SIG-M5 treated with dmso at 0.1 percent for 504 hours (cell line): ENCODE data around the gene ZNF532.
"Not testable (repeated sequence)": the region's sequence is repeated elsewhere in the genome, so short reads cannot be mapped to it uniquely, and the experiment has no call there.

Experiments
- DNase-seq: peaks from one replicate; lab custom pipeline; 2025; ENCODE audit not compliant: unreplicated experiment; lab: John Stamatoyannopoulos, UW

The ZNF532 gene

DNA sequence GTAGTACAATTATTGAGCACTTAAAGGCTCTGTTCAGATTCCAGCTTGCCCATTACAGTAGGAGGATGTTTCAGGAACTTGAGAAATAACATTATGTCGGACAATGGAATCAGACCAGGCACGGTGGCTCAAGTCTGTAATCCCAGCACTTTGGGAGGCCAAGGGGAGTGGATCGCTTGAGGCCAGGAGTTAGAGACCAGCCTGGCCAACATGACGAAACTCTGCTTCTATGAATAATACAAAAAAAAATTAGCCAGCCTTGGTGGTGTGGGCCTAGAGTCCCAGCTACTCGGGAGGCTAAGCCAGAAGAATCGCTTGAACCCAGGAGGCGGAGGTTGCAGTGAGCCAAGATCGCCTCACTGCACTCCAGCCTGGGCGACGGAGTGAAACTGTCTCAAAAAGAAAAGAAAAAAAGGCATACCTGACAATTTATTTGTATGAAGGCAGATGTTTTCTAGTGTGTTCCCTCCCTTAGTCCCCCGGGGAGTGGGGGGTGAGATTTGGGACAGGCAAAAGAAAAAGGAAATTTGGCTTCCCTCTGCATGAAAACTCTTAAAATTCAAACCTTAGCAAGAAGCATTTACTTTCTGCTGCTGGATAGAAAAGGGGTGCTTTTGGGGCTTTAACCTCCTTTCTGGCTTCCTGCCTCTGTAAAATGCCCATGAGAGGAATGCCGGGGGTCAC, 13.7 kb upstream of the ZNF532 start:
- DNase-seq: no peak

DNA sequence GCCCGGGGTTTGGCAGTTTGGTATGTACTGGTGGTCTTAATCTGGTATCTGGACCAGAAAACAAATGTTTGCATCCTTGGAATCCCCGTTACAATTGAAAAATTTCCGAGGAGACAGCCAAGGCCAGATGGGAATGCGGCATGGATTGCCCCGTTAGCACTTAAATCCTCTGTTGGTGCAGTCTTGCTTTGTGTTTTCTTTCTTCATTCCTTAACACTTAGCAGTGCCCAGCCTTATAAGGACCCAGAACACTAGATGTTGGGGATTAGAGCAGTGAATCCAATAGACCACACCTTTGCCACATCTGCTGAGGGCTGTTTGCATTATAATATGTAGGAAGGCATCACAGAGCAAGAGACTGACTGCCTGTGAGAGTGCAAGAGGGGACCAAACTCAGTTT, 12.8 kb upstream of the ZNF532 start:
- DNase-seq: no peak

DNA sequence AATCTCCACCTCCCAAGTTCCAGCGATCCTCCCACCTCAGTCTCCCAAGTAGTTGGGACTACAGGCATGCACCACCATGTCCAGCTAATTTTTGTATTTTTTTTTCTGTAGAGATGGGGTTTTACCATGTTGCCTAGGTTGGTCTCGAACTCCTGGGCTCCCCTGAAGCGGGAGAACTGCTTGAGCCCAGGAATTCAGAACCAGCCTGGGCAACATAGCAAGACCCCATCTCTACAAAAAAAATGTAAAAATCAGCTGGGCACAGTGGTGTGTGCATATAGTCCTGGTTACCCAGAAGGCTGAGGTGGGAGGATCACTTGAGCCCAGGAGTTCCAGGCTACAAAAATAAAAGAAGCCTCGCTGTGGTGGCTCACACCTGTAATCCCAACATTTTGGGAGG, 12.0 kb upstream of the ZNF532 start:
- no peak for DNase-seq

DNA sequence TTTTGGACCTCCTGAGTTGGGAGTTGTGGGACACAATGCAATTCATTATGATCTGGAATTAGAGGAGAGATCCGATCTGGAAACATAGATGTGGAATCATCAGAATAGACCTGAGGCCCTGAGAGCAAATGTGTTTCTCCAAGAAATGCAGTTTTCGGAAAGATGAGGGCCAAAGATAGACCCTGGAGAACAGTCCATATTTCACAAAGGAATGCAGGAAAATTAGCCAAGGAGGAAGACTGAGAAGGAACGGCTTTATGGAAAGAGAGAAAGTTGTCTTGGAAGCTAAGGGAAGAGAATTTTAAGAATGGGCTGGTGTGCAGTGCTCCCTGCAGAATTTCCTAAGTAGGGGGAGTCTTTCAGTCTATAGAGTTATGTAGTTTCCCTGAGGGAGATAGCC, 11.1 kb upstream of the ZNF532 start:
- DNase-seq: no peak

DNA sequence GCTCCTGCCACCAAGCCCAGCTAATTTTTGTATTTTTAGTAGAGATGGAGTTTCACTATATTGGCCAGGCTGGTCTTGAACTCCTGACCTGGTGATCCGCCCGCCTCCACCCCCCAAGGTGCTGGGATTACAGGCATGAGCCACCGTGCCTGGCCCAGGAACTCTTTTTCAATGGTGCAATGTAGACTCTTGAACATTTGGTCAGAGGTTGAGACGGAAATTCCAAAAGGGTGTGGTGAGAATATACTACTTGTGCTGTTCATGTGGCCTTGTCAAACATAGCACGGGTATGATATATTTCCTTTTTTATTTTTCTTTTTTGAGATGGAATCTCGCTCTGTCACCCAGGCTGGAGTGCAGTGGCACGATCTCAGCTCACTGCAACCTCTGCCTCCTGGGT, 9.2 kb upstream of the ZNF532 start:
- not testable (repeated sequence) for DNase-seq

DNA sequence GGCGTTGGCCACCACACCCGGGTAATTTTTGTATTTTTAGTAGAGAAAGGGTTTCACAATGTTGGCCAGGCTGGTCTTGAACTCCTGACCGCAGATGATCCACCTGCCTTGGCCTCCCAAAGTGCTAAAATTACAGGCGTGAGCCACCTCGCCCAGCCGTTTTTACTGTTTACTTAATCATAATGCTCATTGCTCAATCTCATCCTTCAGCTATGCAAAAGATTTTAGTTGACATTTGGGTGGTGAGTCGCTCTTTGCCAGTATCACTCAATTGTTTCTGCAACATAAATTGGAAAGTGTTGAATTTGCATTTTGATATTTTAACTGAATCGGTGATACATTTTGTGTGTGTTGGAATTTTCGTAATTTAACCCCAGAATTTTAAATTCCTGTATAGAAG, 7.8 kb upstream of the ZNF532 start:
- no peak for DNase-seq

DNA sequence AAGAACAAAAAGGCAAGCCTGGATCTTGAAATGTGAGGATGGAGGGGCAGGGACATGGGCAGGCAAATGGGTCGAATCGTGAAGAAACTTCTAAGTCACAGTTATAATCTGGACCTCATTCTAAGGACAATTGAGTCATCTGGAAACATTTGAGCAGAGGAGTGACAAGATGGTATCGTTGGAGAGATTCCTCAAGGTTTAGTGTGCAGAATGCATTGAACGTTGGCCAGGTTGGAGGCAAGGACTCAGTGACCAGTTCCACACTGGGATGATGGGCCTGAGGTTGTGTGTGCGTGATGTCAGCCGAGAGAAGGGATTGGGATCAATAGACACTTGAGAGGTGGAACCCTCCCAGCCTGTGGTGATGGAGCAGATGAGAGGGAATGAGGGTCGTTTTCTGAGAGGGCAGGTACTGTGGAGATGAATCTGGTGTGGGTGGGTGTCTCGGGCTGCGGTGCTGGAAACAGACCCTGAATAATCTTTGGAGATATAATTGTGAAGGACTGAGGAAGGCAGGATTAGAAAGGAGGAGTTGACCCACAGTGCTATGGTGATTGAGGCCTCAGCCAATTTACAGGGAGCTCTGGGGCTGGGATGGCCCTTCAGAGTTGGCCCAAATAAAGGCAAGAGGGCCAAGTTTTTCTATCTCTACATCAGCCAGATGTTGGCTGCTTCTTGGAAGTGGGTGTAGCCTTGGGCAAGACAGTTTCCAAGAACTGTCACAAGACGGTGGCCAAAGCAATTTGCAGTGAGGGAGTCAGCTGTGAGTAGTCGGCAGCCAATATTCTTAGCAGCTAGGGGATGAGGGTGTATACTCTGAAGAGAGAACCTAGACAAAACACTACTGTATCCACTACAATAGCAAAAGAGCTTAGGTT, 5.8 kb upstream of the ZNF532 start:
- no peak for DNase-seq

DNA sequence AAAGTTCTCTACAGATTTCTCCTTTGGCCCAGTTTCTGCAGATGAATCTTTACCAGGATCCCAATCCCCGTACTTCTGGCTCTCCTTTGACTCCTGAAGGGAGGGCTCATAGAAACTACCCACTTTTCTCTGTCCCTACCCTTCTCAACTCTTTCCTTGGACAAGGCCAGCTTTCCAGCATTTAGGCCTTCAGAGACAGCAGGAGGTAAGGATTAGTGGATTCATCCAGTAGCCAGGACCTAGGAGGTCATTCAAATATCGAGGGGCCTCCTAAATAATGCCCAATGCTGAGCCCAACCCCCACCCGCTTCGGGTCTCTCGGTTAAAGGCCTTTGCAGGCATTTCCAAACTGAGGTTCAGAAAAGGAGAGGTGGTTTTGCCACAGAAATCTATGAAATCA, 4.8 kb upstream of the ZNF532 start:
- no peak for DNase-seq

DNA sequence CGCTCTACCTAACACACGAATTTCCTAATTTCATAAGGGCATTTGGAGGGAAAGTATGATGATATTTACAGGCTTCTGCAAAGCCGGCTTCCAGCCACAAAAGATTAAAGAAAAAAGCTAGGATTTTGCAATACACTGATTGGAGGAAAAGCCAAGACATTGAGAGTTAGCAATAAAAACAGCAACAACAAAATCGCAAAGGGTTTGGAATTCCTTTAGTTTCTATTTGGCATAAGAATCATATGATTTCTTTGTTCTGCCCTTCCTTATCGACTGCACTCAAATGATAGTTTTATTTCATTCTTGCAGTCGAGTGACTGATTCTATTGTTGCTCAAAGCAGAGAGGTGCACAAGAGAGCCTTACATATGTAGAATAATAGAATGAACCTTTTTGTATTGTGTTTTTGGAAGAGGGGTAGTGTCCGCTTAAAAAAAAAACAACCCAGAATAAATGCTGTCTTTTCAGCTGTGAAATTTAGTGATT, 3.9 kb upstream of the ZNF532 start:
- no peak for DNase-seq

DNA sequence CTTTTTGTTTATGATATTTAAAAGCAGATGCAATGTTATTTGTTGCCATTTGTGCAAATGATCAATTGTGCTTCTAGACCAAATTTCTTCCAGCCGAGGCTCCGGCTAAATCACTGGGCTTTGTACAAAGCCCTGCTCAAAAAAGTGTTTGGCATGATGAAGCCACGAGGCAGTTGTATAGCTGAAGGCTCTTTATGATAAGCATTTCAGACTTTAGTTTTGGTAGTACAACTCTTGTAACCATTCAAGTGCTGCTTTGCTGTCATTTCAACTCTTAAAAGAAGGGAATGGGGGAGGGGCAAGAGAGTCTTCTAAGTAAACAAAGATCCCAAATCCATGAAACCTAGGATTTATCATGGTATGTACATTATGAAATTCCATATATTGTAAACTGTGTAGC, 3.3 kb upstream of the ZNF532 start:
- no peak for DNase-seq

DNA sequence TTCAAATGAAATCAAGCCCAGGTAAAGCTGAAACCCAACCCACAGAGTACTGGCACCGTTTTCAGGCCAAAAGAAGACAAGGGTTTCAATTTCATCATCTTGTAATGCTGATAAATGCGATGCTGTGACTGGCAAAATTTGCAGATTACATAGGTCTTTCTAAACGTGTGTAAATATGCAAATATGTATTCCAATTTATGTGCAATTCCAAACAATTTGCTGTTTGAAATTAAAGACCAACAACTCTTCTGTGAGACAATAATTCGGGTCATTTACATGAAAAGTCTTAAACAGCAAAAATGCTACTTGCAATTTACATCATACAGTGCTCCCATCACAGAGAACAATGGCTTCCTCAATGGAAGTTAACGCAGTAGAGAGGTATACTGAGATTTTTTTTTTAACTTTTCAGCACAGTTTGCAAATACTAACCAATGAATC, 2.8 kb upstream of the ZNF532 start:
- no peak for DNase-seq

DNA sequence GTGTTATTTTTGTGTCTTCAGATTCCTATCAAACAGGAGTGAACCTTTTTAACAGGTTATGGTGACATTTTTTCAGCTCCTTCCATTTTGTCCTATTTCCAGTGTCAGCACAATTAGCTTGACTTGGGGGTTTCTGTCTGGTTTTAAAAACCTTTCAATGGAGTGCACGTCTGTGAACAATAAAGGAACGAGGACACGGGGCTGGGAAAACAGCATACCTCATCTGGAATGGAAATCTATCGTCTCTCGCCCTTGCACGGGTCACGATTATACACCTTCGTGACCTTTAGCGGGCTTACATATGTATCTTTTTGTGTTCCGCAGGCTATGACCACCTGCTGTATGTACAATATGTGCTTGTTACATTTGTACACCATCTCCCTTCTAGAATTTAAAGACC, 2.3 kb upstream of the ZNF532 start:
- no peak for DNase-seq

DNA sequence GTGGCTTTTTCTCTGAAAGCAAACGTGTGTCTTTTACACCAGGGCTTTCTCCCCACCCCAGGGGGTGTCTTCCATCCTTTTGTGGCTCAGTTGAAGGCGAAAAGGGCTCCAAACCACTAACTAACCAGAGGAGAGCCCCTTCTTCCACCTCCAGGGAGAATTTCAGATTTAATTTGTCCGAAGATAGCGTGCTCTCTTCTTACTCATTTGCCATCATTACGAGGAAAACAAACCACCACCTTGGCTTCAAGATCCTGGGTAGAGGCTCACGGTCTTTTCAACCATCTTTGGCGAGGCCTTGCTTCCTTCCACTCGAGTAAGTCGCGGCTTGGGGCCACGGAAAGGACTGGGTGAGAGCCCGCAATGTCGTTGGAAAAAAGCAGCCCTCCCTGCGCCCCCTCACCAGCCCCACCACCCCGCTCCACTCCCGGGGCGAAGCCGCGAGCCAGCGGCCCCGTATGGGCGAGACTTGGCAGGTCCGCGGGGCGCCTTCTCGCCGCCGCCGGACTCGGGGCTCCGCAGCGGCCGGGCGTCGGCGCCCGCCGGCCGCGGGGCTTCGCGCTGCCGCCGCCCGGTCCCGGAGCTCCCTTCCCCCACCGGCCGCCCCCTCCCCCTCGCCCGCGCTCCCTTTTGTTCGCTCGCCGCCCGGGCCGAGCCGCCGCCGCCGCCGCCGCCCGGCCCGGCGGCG, 1.7 kb upstream of the ZNF532 start:
- DNase-seq: no peak

DNA sequence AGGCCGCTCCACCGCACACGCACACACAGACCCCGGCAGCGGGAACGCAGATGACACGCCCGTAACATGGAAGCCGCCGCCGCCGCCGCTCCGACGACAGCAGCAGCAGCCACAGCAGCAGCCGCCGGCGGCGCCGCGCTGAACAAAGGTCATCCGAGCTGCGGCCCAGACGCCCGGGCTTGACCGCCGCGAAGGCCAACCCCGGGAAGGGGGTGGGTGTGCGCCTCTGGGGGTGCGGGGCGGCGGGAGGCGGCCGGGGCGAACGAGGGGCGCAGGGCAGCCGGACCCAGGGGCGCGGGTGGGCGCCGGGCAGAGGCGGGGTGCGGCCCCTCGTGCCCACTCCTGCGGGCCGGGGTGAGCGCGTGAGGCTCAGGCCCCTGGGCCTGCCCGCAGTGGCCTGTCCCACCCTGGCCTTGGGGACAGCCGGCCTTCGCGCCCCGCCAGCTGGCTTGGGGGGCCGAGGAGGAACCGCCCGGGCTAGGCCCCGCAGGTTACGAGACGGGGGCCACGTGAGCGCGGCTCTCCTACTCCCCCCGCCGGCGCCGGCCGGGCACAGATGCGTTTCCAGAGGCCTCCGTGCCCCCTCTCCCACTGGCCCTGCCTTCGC, 1.0 kb upstream of the ZNF532 start:
- DNase-seq: no peak

DNA sequence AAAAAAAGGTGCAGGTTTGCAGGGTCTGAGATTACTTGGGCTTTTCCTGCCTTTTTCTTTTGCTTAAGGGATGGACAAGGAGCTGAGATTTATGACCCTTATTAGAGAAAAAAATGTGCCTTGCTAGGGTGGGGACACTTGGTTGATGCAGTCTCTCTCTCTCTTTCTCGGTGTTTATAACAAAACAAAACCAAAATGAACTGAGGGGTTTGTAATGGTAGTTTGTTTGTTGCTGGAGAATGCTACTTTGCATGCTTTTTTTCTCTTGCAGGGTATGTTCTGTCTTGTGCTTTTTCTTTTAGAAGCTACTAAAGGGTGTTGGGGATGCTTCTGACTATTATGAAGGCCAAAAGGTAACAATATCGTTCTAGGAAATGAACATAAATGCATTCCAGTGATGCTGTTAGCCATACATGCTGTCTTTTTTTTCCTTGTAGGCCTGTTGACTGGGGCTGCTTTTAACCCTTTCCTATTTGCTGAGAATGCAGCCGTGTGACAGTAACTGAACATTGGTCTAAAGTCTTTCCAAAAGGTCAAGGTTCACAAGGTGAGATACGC, 435 bp downstream of the ZNF532 start:
- DNase-seq: no peak

DNA sequence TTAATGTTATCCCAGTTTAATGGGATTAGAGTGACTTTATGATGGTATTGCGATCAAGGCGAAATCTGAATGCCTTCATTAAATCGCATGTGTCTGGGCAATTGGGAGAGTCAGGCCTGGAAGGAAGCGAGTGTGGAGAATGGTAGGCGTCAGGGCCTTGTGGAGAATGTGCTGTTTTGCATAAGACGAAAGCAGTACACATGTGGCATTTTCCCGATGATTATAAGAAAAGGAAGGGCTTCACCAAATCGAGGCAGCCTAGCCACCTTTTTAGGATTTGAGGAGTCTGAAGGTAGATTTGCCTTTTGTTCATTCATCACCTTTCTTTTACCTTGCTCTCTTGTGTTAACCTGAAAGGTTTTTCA, 1.0 kb downstream of the ZNF532 start:
- no peak for DNase-seq

DNA sequence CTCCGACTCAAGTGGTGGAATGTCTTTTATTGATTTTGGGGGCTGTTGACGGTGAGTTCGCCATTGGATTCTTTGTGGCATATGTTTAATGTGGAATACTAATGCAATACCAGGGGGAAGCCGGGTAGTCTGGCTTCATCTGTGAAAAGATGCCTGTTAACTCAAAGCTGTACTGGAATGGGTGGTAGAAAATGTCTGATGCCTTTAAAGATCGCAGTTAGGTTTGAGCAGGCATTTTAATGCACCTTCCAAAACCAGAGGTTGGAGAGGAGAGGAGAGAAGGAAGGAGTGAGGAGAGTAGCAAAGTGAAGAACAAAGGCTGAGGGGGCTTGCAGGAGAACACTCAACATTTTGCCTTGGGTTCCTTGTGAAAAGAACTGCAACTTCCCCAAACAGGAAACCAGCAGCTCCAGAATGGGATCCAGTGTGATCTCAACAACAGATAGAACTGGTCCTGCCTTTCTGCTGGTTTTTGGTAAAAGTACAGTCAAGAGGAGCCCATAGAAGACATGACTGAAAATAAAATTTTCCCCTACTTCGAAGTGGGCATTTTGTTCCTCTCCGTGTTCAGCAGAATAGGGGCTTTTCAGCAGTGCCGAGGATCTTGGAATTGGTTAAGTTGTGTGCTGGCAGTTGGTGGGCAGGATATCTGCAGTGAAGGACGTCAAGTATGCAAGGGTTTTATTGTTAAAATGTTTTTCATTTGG, 1.5 kb downstream of the ZNF532 start:
- no peak for DNase-seq

DNA sequence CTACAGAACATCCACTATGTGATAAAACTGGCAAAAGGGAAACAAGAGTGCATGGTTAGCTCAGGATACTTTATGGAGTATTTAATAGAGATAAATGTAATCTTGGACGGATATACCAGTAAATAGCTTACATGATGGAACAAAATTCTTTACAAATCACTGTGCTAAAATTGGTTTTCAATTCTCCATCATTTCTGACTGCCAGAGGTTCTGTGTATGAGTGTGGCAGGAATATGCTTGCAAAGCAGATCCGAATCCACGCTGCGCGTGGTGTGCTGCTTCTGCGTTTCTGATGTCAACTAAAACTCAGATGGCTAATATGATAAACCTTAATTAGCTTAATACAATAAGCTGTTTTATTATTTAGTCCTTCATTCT, 2.1 kb downstream of the ZNF532 start:
- DNase-seq: no peak

DNA sequence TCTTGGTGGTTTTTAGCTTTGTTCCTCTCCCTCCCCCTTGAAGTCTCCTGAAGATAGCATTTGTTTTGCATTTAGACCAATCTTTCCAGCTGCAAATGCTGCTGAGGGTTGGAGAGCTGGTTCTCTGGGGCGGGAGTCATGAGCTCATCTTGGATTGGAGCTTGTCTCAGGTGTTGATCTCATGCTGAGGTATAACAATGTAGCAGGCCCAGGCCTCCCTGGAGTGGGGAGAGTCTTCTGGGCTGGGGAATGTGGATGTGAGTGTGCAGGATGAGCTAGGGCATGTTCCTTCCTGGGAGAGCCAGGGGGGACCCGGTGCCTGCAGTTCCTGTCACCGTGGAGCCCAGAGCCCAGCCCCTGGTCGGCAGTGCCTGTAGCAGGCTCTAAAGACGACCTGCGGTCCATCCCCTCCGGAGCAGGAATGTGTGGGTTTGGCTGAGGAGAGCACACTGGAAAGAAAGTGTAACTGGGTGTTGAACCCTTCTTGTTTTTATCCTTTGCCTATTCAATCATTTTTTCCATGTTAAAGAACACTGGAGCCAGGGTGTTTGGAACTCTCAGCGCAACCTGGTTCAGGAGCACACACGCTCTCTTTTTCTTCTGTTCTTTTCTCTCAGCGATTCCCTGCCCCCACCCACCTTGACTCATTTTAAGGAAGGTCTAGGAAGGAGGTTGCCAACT, 2.7 kb downstream of the ZNF532 start:
- no peak for DNase-seq

DNA sequence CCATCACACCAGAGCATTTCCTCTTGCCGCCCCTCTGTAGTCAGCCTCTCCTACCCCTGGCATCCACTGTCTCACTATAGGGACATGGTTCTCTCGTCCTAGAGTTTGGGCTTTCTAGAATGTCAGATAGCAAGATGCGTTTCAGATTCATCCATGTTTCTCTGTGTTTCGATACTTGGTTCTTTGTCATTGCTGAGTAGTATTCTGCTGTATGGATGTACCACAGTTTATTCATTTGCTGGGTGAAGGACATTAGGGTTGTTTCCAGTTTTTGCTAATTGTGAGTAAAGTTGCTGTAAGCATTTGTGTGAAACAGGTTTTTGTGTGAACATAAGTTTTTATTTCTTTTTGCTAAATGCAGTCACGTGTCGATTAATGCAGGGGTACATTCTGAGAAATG, 3.8 kb downstream of the ZNF532 start:
- no peak for DNase-seq
